Hepatocyte (in vitro differentiated cells): ENCODE data around the gene TRRAP. TPM values are rescaled to one million over a fixed set of nuclear protein-coding genes. Genes with fewer than 3 reads are reported as not detected.

Experiments
- DNase-seq: peaks from one replicate; pipeline ENCODE4 v3.0.0-alpha.2; 2016; ENCODE audit warnings: low spot score
- H2AFZ ChIP-seq: fragments of 200-600 bp; sonication (generic); 2 replicates; pipeline ENCODE4 v1.6.0; 2016; ENCODE audit warnings: antibody characterized with exemption, mild to moderate bottlenecking
- H3K27ac ChIP-seq: fragments of 200-600 bp; sonication (generic); 2 replicates; pipeline ENCODE4 v1.5.1; 2016; ENCODE audit warnings: mild to moderate bottlenecking
- H3K27me3 ChIP-seq: fragments of 200-600 bp; sonication (generic); 2 replicates; pipeline ENCODE4 v1.6.1; 2016
- H3K36me3 ChIP-seq: fragments of 200-600 bp; sonication (generic); replicated peaks from 2 replicates; pipeline ENCODE4 v1.5.1; 2016; ENCODE audit warnings: low read depth; ENCODE audit not compliant: insufficient read depth
- H3K4me1 ChIP-seq: fragments of 200-600 bp; sonication (generic); 2 replicates; pipeline ENCODE4 v1.5.1; 2016; ENCODE audit warnings: mild to moderate bottlenecking, moderate library complexity; ENCODE audit not compliant: insufficient read depth
- H3K4me2 ChIP-seq: fragments of 200-600 bp; sonication (generic); 2 replicates; pipeline ENCODE4 v1.6.0; 2016
- H3K4me3 ChIP-seq: fragments of 200-600 bp; sonication (generic); 2 replicates; pipeline ENCODE4 v1.5.1; 2016; ENCODE audit warnings: mild to moderate bottlenecking
- H3K79me2 ChIP-seq: fragments of 200-600 bp; sonication (generic); 2 replicates; pipeline ENCODE4 v1.6.0; 2017; ENCODE audit warnings: mild to moderate bottlenecking
- H3K9me2 ChIP-seq: fragments of 200-600 bp; sonication (generic); replicated peaks from 2 replicates; pipeline ENCODE4 v1.6.0; 2017; ENCODE audit warnings: mild to moderate bottlenecking; ENCODE audit not compliant: insufficient read depth
- H3K9me3 ChIP-seq: fragments of 200-600 bp; sonication (generic); 2 replicates; pipeline ENCODE4 v1.5.1; 2016; ENCODE audit warnings: low read depth, mild to moderate bottlenecking
- H4K20me1 ChIP-seq: fragments of 200-600 bp; sonication (generic); 2 replicates; pipeline ENCODE4 v1.6.0; 2016; ENCODE audit warnings: mild to moderate bottlenecking; ENCODE audit not compliant: insufficient read depth, poor library complexity, severe bottlenecking
- EZH2 ChIP-seq: fragments of 200-600 bp; sonication (generic); IDR thresholded peaks from 2 replicates; pipeline ENCODE4 v1.6.1; 2016; ENCODE audit warnings: antibody characterized with exemption, mild to moderate bottlenecking, borderline replicate concordance
- EZH2phosphoT487 ChIP-seq: fragments of 200-600 bp; sonication (generic); IDR thresholded peaks from one replicate; pipeline ENCODE4 v1.6.1; 2018; ENCODE audit warnings: antibody characterized with exemption, mild to moderate bottlenecking, low read depth, moderate library complexity; ENCODE audit not compliant: unreplicated experiment, severe bottlenecking
- WGBS: methylation state at CpG from one replicate; pipeline ENCODE4 v1.1.6; 2016; ENCODE audit warnings: low lambda C conversion rate; ENCODE audit errors: missing lambda C conversion rate; 5-methylcytosine and 5-hydroxymethylcytosine counted together
- polyA plus RNA-seq: library from polyadenylated mRNA; unstranded; fragments of >200 nt; fragmentation: Nextera tagmentation; extraction: Ambion mirVana; gene quantifications from 2 replicates; pipeline ENCODE4 v1.2.1, GENCODE V29; 2016
- total RNA-seq: library from RNA; depleted of rRNA; stranded (reverse); fragments of >200 nt; gene quantifications from 2 replicates; pipeline ENCODE4 v1.2.3, GENCODE V29; 2014
- TF ChIP-seq, protein P1 (sequence below): fragments of 200-600 bp; sonication (generic); IDR thresholded peaks from 2 replicates; pipeline ENCODE4 v1.5.1; 2016; ENCODE audit warnings: antibody characterized with exemption, mild to moderate bottlenecking; ENCODE audit not compliant: poor library complexity

Gene TRRAP
- total and polyA plus RNA-seq, 2 experiments from 2014 or later: 6.1 to 25.1 TPM

DNA sequence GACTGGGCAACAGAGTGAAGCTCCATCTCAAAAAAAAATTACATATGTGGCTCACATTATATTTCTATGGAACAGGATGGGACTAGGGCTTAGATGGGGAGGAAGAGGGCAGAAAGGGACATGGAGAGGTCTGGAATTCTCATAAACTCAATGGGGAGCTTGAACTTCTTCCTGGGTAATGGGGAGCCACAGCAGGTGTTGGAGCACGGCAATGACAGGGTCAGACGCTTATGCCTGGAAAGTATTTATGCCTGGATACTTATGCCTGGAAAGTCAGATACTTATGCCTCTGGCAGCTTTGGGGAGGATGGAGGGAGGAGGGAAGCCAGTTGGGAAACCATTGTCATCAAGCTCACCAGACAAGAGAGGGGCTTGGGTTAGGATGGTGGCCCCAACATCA lies 45.3 kb upstream of the TRRAP start:
- Histone ChIP-seq H3K4me2 (no peak overlapping the region), H3K36me3 (no peaks in the 10 kb centered on the region), H3K9me3 (no peaks in the 10 kb centered on the region), H3K4me1 (no peaks in the 10 kb centered on the region), H3K9me2 (no peaks in the 10 kb centered on the region), H3K27me3 (no peaks in the 10 kb centered on the region), H3K79me2 (no peaks in the 10 kb centered on the region), H4K20me1 (no peaks in the 10 kb centered on the region), H3K4me3 (no peak overlapping the region), H2AFZ (no peak overlapping the region), H3K27ac (no peak overlapping the region)
- TF ChIP-seq EZH2: no peak
- TF ChIP-seq EZH2phosphoT487: no peak
- WGBS: 97% methylated on average over 2 of the region's 2 CpGs
- DNase-seq: no peak

DNA sequence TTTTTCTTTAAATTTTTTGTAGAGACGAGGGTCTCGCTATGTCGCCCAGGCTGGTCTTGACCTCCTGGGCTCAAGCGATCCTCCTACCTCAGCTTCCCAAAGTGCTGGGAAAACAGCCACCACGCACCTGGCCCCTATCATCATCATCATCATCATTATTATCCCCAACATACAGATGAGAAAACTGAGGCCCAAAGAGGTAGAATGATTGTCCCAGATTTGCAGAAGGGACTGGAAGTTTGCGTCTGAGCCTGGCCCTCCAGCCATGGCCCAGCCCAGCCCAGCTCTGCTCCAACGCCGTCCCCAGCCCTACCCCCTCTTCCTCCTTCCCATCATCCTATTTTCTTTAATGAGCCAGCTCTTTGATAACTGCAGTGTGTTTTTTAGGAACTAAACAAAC lies 43.4 kb upstream of the TRRAP start:
- Histone ChIP-seq H3K9me3 (no peaks in the 10 kb centered on the region), H3K27ac (no peak overlapping the region), H3K4me3 (no peak overlapping the region), H2AFZ (no peak overlapping the region), H3K4me2 (no peak overlapping the region), H3K9me2 (no peaks in the 10 kb centered on the region), H3K27me3 (no peaks in the 10 kb centered on the region), H3K79me2 (no peaks in the 10 kb centered on the region), H3K36me3 (no peaks in the 10 kb centered on the region), H4K20me1 (no peaks in the 10 kb centered on the region), H3K4me1 (no peaks in the 10 kb centered on the region)
- no peak for TF ChIP-seq EZH2phosphoT487
- TF ChIP-seq, protein P1, sequence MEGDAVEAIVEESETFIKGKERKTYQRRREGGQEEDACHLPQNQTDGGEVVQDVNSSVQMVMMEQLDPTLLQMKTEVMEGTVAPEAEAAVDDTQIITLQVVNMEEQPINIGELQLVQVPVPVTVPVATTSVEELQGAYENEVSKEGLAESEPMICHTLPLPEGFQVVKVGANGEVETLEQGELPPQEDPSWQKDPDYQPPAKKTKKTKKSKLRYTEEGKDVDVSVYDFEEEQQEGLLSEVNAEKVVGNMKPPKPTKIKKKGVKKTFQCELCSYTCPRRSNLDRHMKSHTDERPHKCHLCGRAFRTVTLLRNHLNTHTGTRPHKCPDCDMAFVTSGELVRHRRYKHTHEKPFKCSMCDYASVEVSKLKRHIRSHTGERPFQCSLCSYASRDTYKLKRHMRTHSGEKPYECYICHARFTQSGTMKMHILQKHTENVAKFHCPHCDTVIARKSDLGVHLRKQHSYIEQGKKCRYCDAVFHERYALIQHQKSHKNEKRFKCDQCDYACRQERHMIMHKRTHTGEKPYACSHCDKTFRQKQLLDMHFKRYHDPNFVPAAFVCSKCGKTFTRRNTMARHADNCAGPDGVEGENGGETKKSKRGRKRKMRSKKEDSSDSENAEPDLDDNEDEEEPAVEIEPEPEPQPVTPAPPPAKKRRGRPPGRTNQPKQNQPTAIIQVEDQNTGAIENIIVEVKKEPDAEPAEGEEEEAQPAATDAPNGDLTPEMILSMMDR: no peak
- TF ChIP-seq EZH2: no peak
- WGBS: 90% methylated on average over 8 of the region's 8 CpGs
- DNase-seq: no peak

DNA sequence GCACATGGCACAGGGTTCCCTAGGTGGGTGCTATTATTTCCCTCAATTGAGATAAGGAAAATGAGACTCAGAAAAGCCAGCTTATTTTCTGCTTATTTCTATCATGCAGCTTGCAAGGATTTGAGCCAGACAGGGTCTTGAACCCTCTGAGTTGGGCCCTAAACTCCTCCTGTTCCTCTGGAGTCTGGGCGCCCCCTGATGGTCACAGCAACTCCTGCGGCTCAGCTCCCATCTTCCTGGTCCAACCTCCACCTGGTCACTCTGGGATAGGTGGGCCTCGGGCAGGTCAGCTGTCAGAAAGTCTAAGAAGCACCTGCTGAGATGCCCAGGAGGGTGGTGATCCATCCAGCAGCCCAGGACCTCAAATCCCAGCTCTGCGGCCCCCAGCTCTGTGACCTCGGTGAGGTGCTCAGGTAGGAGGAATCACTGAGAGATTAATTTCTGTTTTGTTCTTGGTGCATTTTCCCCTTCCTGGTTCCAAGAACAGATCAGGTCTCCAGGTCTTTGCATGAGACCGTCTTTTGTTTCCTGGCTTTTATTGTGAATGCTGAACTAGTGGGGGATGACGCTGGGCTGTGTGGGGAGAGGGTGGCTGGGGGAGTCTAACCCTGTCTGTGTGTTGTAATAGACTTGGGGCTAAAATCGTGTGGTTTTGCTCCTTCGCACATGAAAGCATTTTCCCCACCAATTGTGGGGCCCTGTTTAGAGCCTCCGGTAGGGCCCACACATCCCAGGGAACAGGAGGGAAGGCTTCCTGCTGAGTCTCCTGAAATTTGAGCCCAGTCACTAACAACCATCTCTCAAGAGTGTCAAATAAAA lies 41.3 kb upstream of the TRRAP start:
- Histone ChIP-seq H4K20me1 (no peaks in the 10 kb centered on the region), H3K36me3 (no peaks in the 10 kb centered on the region), H3K4me2 (no peak overlapping the region), H3K4me1 (no peaks in the 10 kb centered on the region), H3K9me2 (no peaks in the 10 kb centered on the region), H3K4me3 (no peak overlapping the region), H3K9me3 (no peaks in the 10 kb centered on the region), H3K79me2 (no peaks in the 10 kb centered on the region), H2AFZ (no peak overlapping the region), H3K27ac (no peak overlapping the region), H3K27me3 (no peaks in the 10 kb centered on the region)
- DNase-seq: peak; percentile 77
- WGBS: 31% methylated on average over 10 of the region's 10 CpGs
- TF ChIP-seq EZH2: no peak
- TF ChIP-seq, protein P1: peak; percentile 79

DNA sequence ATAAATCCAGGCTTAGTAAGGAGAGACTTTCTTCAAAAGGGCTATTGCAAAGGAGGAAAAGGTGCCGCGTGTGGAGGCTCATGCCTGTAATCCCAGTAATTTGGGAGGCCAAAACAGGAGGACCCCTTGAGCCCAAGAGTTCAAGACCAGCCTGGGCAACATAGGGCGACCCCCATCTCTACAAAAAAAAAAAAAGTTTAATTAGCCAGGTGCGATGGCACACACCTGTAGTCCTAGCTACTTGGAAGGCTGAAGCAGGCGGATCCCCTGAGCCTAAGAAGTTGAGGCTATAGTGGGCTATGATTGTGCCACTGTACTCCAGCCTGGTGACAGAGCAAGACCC lies 40.7 kb upstream of the TRRAP start:
- no peak for DNase-seq
- Histone ChIP-seq H3K4me1 (no peaks in the 10 kb centered on the region), H3K4me2 (no peak overlapping the region)

More for the DNA sequence above, 40.7 kb upstream of the TRRAP start:
- H3K27me3 ChIP-seq: no peaks in the 10 kb centered on the region
- H3K4me3 ChIP-seq: no peak overlapping the region
- no peaks in the 10 kb centered on the region for H3K9me2 ChIP-seq
- H3K36me3 ChIP-seq: no peaks in the 10 kb centered on the region
- no peak overlapping the region for H3K27ac ChIP-seq
- no peaks in the 10 kb centered on the region for H4K20me1 ChIP-seq
- no peaks in the 10 kb centered on the region for H3K9me3 ChIP-seq
- WGBS: 76% methylated on average over 5 of the region's 5 CpGs
- TF ChIP-seq EZH2phosphoT487: no peak
- TF ChIP-seq, protein P1: no peak
- no peaks in the 10 kb centered on the region for H3K79me2 ChIP-seq
- H2AFZ ChIP-seq: no peak overlapping the region
